Esophagus muscularis mucosa (tissue), 3 donors: ENCODE results near the gene PPP1R27.

Experiments
- CTCF ChIP-seq, 3 experiments: fragments of 200-600 bp in 2 of 3; fragments of 450-650 bp in 1 of 3; sonication (generic) in 2 of 3; IDR thresholded peaks; one replicate each; pipeline ENCODE4 v1.5.1; 2017 to 2019; ENCODE audit warnings: antibody characterized with exemption in 3 of 3, mild to moderate bottlenecking in 2 of 3, moderate library complexity in 1 of 3
- POLR2A ChIP-seq: fragments of 450-650 bp; IDR thresholded peaks from one replicate; pipeline ENCODE4 v1.6.1; 2017; ENCODE audit warnings: antibody characterized with exemption, moderate library complexity, mild to moderate bottlenecking, low read depth
- POLR2AphosphoS5 ChIP-seq, 2 donors: sonication (generic); formaldehyde crosslinking; IDR thresholded peaks; one replicate each; pipeline ENCODE4 v1.6.1; 2017; ENCODE audit warnings: antibody characterized with exemption in 2 of 2

DNA sequence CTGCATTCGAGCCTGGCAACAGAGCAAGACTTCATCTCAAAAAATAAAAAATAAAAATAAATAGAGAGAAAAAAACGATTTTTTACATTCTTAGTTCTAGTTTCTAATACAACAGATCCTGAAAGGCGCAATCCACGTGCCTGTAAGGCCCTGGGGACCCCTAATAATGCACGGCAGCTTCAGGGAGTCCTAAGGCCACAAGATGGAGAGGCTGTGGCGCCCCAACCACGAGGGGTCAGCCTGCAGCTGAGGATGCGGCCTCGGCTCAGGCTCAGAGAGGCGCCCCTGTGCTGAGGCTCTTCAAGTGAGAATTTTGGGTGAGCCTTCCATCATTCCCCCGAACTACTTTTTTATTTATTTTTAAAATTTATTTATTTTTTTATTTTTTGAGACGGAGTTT is 14.6 kb upstream of the PPP1R27 start:
- TF ChIP-seq CTCF (IDR thresholded peaks at IDR 0.05): no peak
- no peak for TF ChIP-seq POLR2A
- TF ChIP-seq POLR2AphosphoS5 (IDR thresholded peaks at IDR 0.05): no peak
